Ishikawa (cell line): Measurements from ENCODE around the gene CRYBB2.

Experiments used
- CEBPB ChIP-seq: IDR thresholded peaks from 2 replicates; pipeline ENCODE4 v1.6.1; 2012
- CREB1 ChIP-seq: IDR thresholded peaks from 2 replicates; pipeline ENCODE4 v1.6.1; 2012; ENCODE audit warnings: low read depth
- EGR1 ChIP-seq: IDR thresholded peaks from 2 replicates; pipeline ENCODE4 v1.6.1; 2012
- EP300 ChIP-seq: IDR thresholded peaks from 2 replicates; pipeline ENCODE4 v1.6.1; 2012; ENCODE audit warnings: borderline replicate concordance
- FOXM1 ChIP-seq: IDR thresholded peaks from 2 replicates; pipeline ENCODE4 v1.6.1; 2012; ENCODE audit warnings: low read depth, borderline replicate concordance
- MAX ChIP-seq: IDR thresholded peaks from 2 replicates; pipeline ENCODE4 v1.6.1; 2012
- NFIC ChIP-seq: IDR thresholded peaks from 2 replicates; pipeline ENCODE4 v1.6.1; 2012
- RAD21 ChIP-seq: IDR thresholded peaks from 2 replicates; pipeline ENCODE4 v1.6.1; 2012; ENCODE audit warnings: low read depth
- REST ChIP-seq: IDR thresholded peaks from 2 replicates; pipeline ENCODE4 v1.6.1; 2012; ENCODE audit warnings: low read depth, mild to moderate bottlenecking
- TAF1 ChIP-seq: IDR thresholded peaks from 2 replicates; pipeline ENCODE4 v1.6.1; 2012; ENCODE audit warnings: low read depth, mild to moderate bottlenecking
- TCF12 ChIP-seq: IDR thresholded peaks from 2 replicates; pipeline ENCODE4 v1.6.1; 2012; ENCODE audit warnings: low read depth
- TEAD4 ChIP-seq: IDR thresholded peaks from 2 replicates; pipeline ENCODE4 v1.6.1; 2012
- USF1 ChIP-seq: IDR thresholded peaks from 2 replicates; pipeline ENCODE4 v1.6.1; 2012
- YY1 ChIP-seq: IDR thresholded peaks from 2 replicates; pipeline ENCODE4 v1.6.1; 2012; ENCODE audit warnings: low read depth
- ZBTB7A ChIP-seq: IDR thresholded peaks from 2 replicates; pipeline ENCODE4 v1.6.1; 2012; ENCODE audit warnings: low read depth

CRYBB2 gene

GRCh38 chr22:25235547-25236290, 16.3 kb downstream of the CRYBB2 start:
- no peak for TF ChIP-seq MAX
- no peak for TF ChIP-seq EP300
- peak; percentile 79 for TF ChIP-seq EGR1
- no peak for TF ChIP-seq CREB1
- peak; percentile 95 for TF ChIP-seq RAD21

GRCh38 chr22:25236417-25236816, 17.0 kb downstream of the CRYBB2 start:
- TF ChIP-seq USF1 (no peak), TCF12 (no peak), EP300 (no peak), YY1 (no peak), ZBTB7A (no peak), FOXM1 (no peak), TAF1 (no peak), TEAD4 (no peak), NFIC (no peak), CEBPB (no peak), EGR1 (no peak)

GRCh38 chr22:25237503-25237902, 18.1 kb downstream of the CRYBB2 start:
- no peak for TF ChIP-seq FOXM1
- TF ChIP-seq MAX, result no peak
- TF ChIP-seq REST, result no peak
- no peak for TF ChIP-seq CEBPB
- no peak for TF ChIP-seq TCF12
- TF ChIP-seq TEAD4, result no peak
- TF ChIP-seq NFIC, result no peak
- TF ChIP-seq CREB1, result no peak
- TF ChIP-seq USF1, result no peak
- TF ChIP-seq TAF1, result no peak
